ENCODE measurements around the gene METTL16. TPM values are rescaled to one million over a fixed set of nuclear protein-coding genes. Genes with fewer than 3 reads are reported as not detected.

The METTL16 gene
- total and polyA plus RNA-seq, 2 of the 8 experiments (the other 6 are each of a cell fraction or from before 2014, with no cell fraction given), result 22.8 to 59.4 TPM

- DNase-seq (ENCODE audit: low read depth in 1 of 2, low spot score in 2 of 2), result no peak
- H4K91ac ChIP-seq (replicated peaks; ENCODE audit: insufficient read length, low read length), result no peak overlapping the region
- H3K4ac ChIP-seq (replicated peaks; ENCODE audit: insufficient read length, low read depth, low read length), result no peak overlapping the region
- H4K20me1 ChIP-seq (replicated peaks in 1 of 2; ENCODE audit: control insufficient read depth in 1 of 2, insufficient read depth in 2 of 2, low read length in 2 of 2), result peaks cover 0 to 1% of the 10 kb centered on the region in 2 experiments
- H3K14ac ChIP-seq (ENCODE audit: insufficient read length), result no peak overlapping the region
- no peak overlapping the region for H4K8ac ChIP-seq (ENCODE audit: extremely low read depth, insufficient read depth, low read length)
- WGBS, 2 experiments (ENCODE audit: extremely low coverage in 1 of 2, insufficient coverage in 1 of 2, insufficient read length in 1 of 2, insufficient replicate concordance in 2 of 2, low coverage in 1 of 2, low lambda C conversion rate in 2 of 2, missing lambda C conversion rate in 1 of 2), result 78% methylated on average over 5 of the region's 5 CpGs; no CpG with 5 or more reads in 1 of the 2 experiments
- no peak overlapping the region for H3K18ac ChIP-seq (ENCODE audit: extremely low read depth, low read length)
- peak overlapping the region in 1 of 2 experiments; percentile 61; a peak in 1 of 4 replicates for H3K4me2 ChIP-seq (ENCODE audit: insufficient read depth in 1 of 2, low read depth in 2 of 2, low read length in 2 of 2)
- ChIA-PET CTCF (ENCODE audit: partially characterized antibody) (interaction anchor here (0.6 to 3.4 kb wide), 8 partner anchors 9 to 157 kb away, joined by 3 to 17 read pairs (median 4); no protein-coding TSS in a partner anchor), POLR2A (ENCODE audit: partially characterized antibody) (interaction anchor here (0.6 to 1.3 kb wide), 5 partner anchors 9 to 188 kb away, joined by 3 to 7 read pairs (median 4); partner anchors contain the start of gene METTL16)
- peaks cover 8% of the 10 kb centered on the region for H3K79me1 ChIP-seq (ENCODE audit: low read depth, low read length)
- no peak overlapping the region for H3K4me3 ChIP-seq (ENCODE audit: extremely low read depth in 1 of 4, insufficient read depth in 2 of 4, low read depth in 3 of 4, low read length in 4 of 4)
- peaks cover 11 to 42% (median 24%) of the 10 kb centered on the region in 4 experiments; a peak in 7 of 8 replicates for H3K36me3 ChIP-seq (ENCODE audit: control insufficient read depth in 2 of 4, insufficient read depth in 4 of 4, low read length in 3 of 4)
- H3K79me2 ChIP-seq (ENCODE audit: control insufficient read depth in 1 of 2, insufficient read depth in 2 of 2, low read length in 2 of 2), result peaks cover 0 to 18% of the 10 kb centered on the region in 2 experiments; a peak in 2 of 4 replicates
- no peak overlapping the region for H2AFZ ChIP-seq (ENCODE audit: low read length)
- H2BK15ac ChIP-seq (ENCODE audit: low read length), result no peak overlapping the region
- H2BK5ac ChIP-seq (ENCODE audit: low read depth, low read length), result no peak overlapping the region
- no peaks in the 10 kb centered on the region for H3K23me2 ChIP-seq (ENCODE audit: low read depth, low read length)
- no peak overlapping the region for H2BK20ac ChIP-seq (ENCODE audit: low read length)
- no peaks in the 10 kb centered on the region for H3K9me3 ChIP-seq (ENCODE audit: insufficient read depth in 2 of 2, low read depth in 1 of 2, low read length in 1 of 2)
- H2BK120ac ChIP-seq (replicated peaks; ENCODE audit: low read depth, low read length), result no peak overlapping the region
- H3K9ac ChIP-seq (replicated peaks in 1 of 4; ENCODE audit: extremely low read depth in 1 of 4, low read depth in 3 of 4, low read length in 3 of 4), result peak overlapping the region in 2 of 4 experiments; percentile 4 to 15; a peak in 1 of 7 replicates
- no peak overlapping the region for H3K56ac ChIP-seq (replicated peaks; ENCODE audit: insufficient read length, low read depth, low read length)
- FAIRE-seq, result no peak
- no peaks in the 10 kb centered on the region for H3K27me3 ChIP-seq (replicated peaks in 1 of 4; ENCODE audit: control insufficient read depth in 3 of 4, extremely low read depth in 1 of 4, insufficient read depth in 3 of 4, low read length in 3 of 4)
- H2AK5ac ChIP-seq (ENCODE audit: low read depth, low read length), result no peak overlapping the region
- H2BK12ac ChIP-seq (ENCODE audit: low read depth, low read length), result no peak overlapping the region
- H4K5ac ChIP-seq (ENCODE audit: insufficient read length, low read depth, low read length), result no peak overlapping the region
- H3K23ac ChIP-seq (ENCODE audit: insufficient read length), result no peak overlapping the region
- peak overlapping the region; percentile 72; the same call in 1 of the 2 replicates for H3K27ac ChIP-seq (ENCODE audit: low read depth, low read length)
- no peak for TF ChIP-seq EGR1 (IDR thresholded peaks at IDR 0.05; ENCODE audit: borderline replicate concordance, low read depth, low read length)
- TF ChIP-seq TCF12 (IDR thresholded peaks at IDR 0.05; ENCODE audit: low read depth, low read length), result no peak
- no peak for TF ChIP-seq SP1 (IDR thresholded peaks at IDR 0.05; ENCODE audit: low read depth, low read length)
- TF ChIP-seq KDM5A (IDR thresholded peaks at IDR 0.05; ENCODE audit: low read length), result no peak
- TF ChIP-seq POLR2AphosphoS5 (IDR thresholded peaks at IDR 0.05; ENCODE audit: low read depth, low read length), result no peak
- no peak for TF ChIP-seq USF2 (IDR thresholded peaks at IDR 0.05; ENCODE audit: low read length)
- TF ChIP-seq SIRT6 (IDR thresholded peaks at IDR 0.05; ENCODE audit: low read length), result no peak
- no peak for TF ChIP-seq HDAC2 (IDR thresholded peaks at IDR 0.05; ENCODE audit: borderline replicate concordance in 1 of 2, low read depth in 2 of 2, low read length in 2 of 2)
- no peak for TF ChIP-seq TAF7 (optimal IDR thresholded peaks at IDR 0.05; ENCODE audit: borderline replicate concordance, low read depth, low read length)
- TF ChIP-seq CTBP2 (IDR thresholded peaks at IDR 0.05; ENCODE audit: borderline replicate concordance, insufficient read depth, insufficient read length, low read length), result no peak
- H3K4me1 ChIP-seq (replicated peaks in 1 of 4; ENCODE audit: control insufficient read depth in 3 of 4, insufficient read depth in 4 of 4, low read length in 3 of 4), result peaks cover 6 to 17% (median 13%) of the 10 kb centered on the region in 4 experiments
These were observed 75.3 kb downstream of the METTL16 start for GRCh38 chr17:2436316-2436905.
